Measurements from ENCODE around the gene IGSF9B.

Gene IGSF9B

GRCh38 chr11:133953999-133954398 lies 2.8 kb downstream of the IGSF9B start:
- DNase-seq: no peak

GRCh38 chr11:133953547-133953946 lies 3.2 kb downstream of the IGSF9B start:
- no peak for DNase-seq

GRCh38 chr11:133952199-133953190 lies 4.3 kb downstream of the IGSF9B start:
- no peak for DNase-seq

GRCh38 chr11:133951327-133952198 lies 5.2 kb downstream of the IGSF9B start:
- DNase-seq: no peak

GRCh38 chr11:133950874-133951326 lies 5.9 kb downstream of the IGSF9B start:
- DNase-seq: no peak

- no peak for DNase-seq
Measured at GRCh38 chr11:133950421-133950820, 6.3 kb downstream of the IGSF9B start.

- no peak for DNase-seq
Measured at GRCh38 chr11:133949129-133949528, 7.6 kb downstream of the IGSF9B start.

GRCh38 chr11:133948711-133949110 lies 8.1 kb downstream of the IGSF9B start:
- DNase-seq: no peak

GRCh38 chr11:133947321-133947756 lies 9.4 kb downstream of the IGSF9B start:
- DNase-seq: peak in 1 of 2 experiments; percentile 10

- DNase-seq: no peak
Measured at GRCh38 chr11:133946541-133947318, 10.0 kb downstream of the IGSF9B start.

GRCh38 chr11:133946051-133946450 lies 10.7 kb downstream of the IGSF9B start:
- no peak for DNase-seq

GRCh38 chr11:133945087-133945974 lies 11.4 kb downstream of the IGSF9B start:
- DNase-seq: no peak

- DNase-seq: no peak
Measured at GRCh38 chr11:133943950-133944698, 12.6 kb downstream of the IGSF9B start.

- DNase-seq: no peak
Measured at GRCh38 chr11:133942577-133942976, 14.2 kb downstream of the IGSF9B start.

- DNase-seq: no peak
Measured at GRCh38 chr11:133941546-133941945, 15.2 kb downstream of the IGSF9B start.

GRCh38 chr11:133940034-133940433 lies 16.7 kb downstream of the IGSF9B start:
- no peak for DNase-seq

- no peak for DNase-seq
Measured at GRCh38 chr11:133939558-133939957, 17.2 kb downstream of the IGSF9B start.

GRCh38 chr11:133938166-133938565 lies 18.6 kb downstream of the IGSF9B start:
- no peak for DNase-seq

GRCh38 chr11:133937468-133937867 lies 19.3 kb downstream of the IGSF9B start:
- no peak for DNase-seq

- DNase-seq: no peak
Measured at GRCh38 chr11:133937015-133937414, 19.8 kb downstream of the IGSF9B start.

- DNase-seq: no peak
Measured at GRCh38 chr11:133936592-133936991, 20.2 kb downstream of the IGSF9B start.
